Astrocyte of the cerebellum (primary cell): Measurements from ENCODE around the gene MTIF2.
A peak's percentile ranks its signal among the peaks of the same experiment; 100 is the strongest.
"Not testable (repeated sequence)": the region's sequence is repeated elsewhere in the genome, so short reads cannot be mapped to it uniquely, and the experiment has no call there.

ENCODE experiments used
- DNase-seq: peaks from one replicate; pipeline ENCODE4 v3.0.0-alpha.2; 2011; ENCODE audit warnings: low read depth
- H3K4me3 ChIP-seq: 2 replicates; pipeline ENCODE4 v1.5.1; 2011; ENCODE audit warnings: mild to moderate bottlenecking, low read depth, low read length, moderate library complexity
- CTCF ChIP-seq: IDR thresholded peaks from 2 replicates; pipeline ENCODE4 v1.5.1; 2012; ENCODE audit warnings: low read length, low read depth, moderate library complexity, mild to moderate bottlenecking; ENCODE audit errors: missing control alignments
- in situ Hi-C: cut with HindIII; loops from 2 replicates; pipeline ENCODE4 v1.10.0; 2017; ENCODE audit warnings: low sequenced_read_pairs

Gene MTIF2

GRCh38 chr2:55231546-55232083 lies 37.4 kb downstream of the MTIF2 start:
- DNase-seq = no peak
- in situ Hi-C loops = no loop called here
- peak overlapping the region; percentile 100 for H3K4me3 ChIP-seq
- TF ChIP-seq CTCF = no peak

- in situ Hi-C loops = no loop called here
- no peak for DNase-seq
- TF ChIP-seq CTCF = no peak
- H3K4me3 ChIP-seq = no peak overlapping the region
Observed at GRCh38 chr2:55230551-55230950, 38.5 kb downstream of the MTIF2 start.

GRCh38 chr2:55229221-55229620 lies 39.8 kb downstream of the MTIF2 start:
- no peak for DNase-seq
- in situ Hi-C loops = no loop called here
- no peak for TF ChIP-seq CTCF
- no peak overlapping the region for H3K4me3 ChIP-seq

GRCh38 chr2:55228226-55228563 lies 40.8 kb downstream of the MTIF2 start:
- in situ Hi-C loops = no loop called here
- H3K4me3 ChIP-seq = no peak overlapping the region
- TF ChIP-seq CTCF = no peak
- no peak for DNase-seq

- DNase-seq, H3K4me3 ChIP-seq, in situ Hi-C loops: not testable (repeated sequence)
Observed at GRCh38 chr2:55227437-55228225, 41.4 kb downstream of the MTIF2 start.

- TF ChIP-seq CTCF = no peak
- no peak for DNase-seq
- in situ Hi-C loops = no loop called here
- no peak overlapping the region for H3K4me3 ChIP-seq
Observed at GRCh38 chr2:55225481-55226020, 43.5 kb downstream of the MTIF2 start.

- TF ChIP-seq CTCF = no peak
Observed at GRCh38 chr2:55224761-55225261, 44.2 kb downstream of the MTIF2 start.

More at GRCh38 chr2:55224761-55225261, 44.2 kb downstream of the MTIF2 start:
- in situ Hi-C loops = no loop called here
- H3K4me3 ChIP-seq = no peak overlapping the region
- no peak for DNase-seq
